Esophagus (tissue), 2 donors: ENCODE data around the gene ZNF844. TPM values are rescaled to one million over a fixed set of nuclear protein-coding genes. Genes with fewer than 3 reads are reported as not detected.
"Not testable (repeated sequence)": the region's sequence is repeated elsewhere in the genome, so short reads cannot be mapped to it uniquely, and the experiment has no call there.

Experiments used
- H3K27ac ChIP-seq, 2 donors: one replicate each; pipeline ENCODE4 v1.5.1; 2013; ENCODE audit warnings: low read depth in 2 of 2, mild to moderate bottlenecking in 2 of 2, inconsistent platforms in 1 of 2, low read length in 1 of 2, moderate library complexity in 1 of 2
- H3K27me3 ChIP-seq, 2 donors: one replicate each; pipeline ENCODE4 v1.6.1; 2013; ENCODE audit warnings: low read length in 2 of 2, control low read depth in 1 of 2, mild to moderate bottlenecking in 1 of 2; ENCODE audit not compliant: insufficient read depth in 2 of 2, control insufficient read depth in 1 of 2
- H3K36me3 ChIP-seq, 2 donors: one replicate each; pipeline ENCODE4 v1.6.1; 2013; ENCODE audit warnings: low read length in 1 of 2; ENCODE audit not compliant: control insufficient read depth in 2 of 2, insufficient read depth in 2 of 2
- H3K4me1 ChIP-seq, 2 donors: one replicate each; pipeline ENCODE4 v1.6.1; 2013; ENCODE audit warnings: low read length in 1 of 2; ENCODE audit not compliant: control insufficient read depth in 2 of 2, insufficient read depth in 2 of 2
- H3K4me3 ChIP-seq, 2 donors: one replicate each; pipeline ENCODE4 v1.5.1; 2013; ENCODE audit warnings: low read length in 2 of 2, mild to moderate bottlenecking in 2 of 2, low read depth in 1 of 2, moderate library complexity in 1 of 2
- H3K9me3 ChIP-seq, 2 donors: one replicate each; pipeline ENCODE4 v1.6.1; 2013; ENCODE audit warnings: mild to moderate bottlenecking in 2 of 2, low read depth in 1 of 2, low read length in 1 of 2, moderate library complexity in 1 of 2; ENCODE audit not compliant: control insufficient read depth in 2 of 2, insufficient read depth in 1 of 2
- WGBS, 2 donors: extraction: QIAGEN DNeasy Blood & Tissue Kit; methylation state at CpG; one replicate each; pipeline ENCODE4 v1.1.7; 2013; 5-methylcytosine and 5-hydroxymethylcytosine counted together
- polyA plus RNA-seq, 2 donors: library from polyadenylated mRNA; stranded (reverse); fragments of 200-250 nt; gene quantifications; one replicate each; pipeline ENCODE4 v1.2.3, GENCODE V29; 2013
- donor health status: healthy with polysubstance abuse.
- donor health status: Bipolar disorder and iron deficiency.

ZNF844 gene
- polyA plus RNA-seq, 2 donors = 2.0 to 3.2 TPM

DNA sequence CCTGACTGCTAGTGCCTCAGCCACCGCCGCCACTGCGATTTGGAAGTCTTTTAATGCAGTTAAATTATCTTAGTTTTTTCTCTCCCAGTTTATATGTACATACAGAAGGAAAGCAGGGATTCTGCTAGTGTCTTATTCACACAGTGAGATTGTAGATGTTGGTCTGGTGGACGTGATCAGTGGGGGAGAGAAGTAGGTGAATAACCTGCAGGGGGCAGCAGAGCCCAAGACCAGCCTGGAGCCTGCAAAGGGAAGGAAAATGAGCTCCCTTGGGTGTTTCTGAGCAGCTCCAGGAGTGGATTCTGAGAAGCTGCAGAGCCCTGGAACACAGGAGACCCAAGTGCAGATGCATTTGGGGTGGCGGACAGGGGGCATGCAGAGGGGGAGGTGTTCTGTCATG is 26.3 kb downstream of the ZNF844 start:
- WGBS, 2 donors = 47 to 52% methylated on average over 5 of the region's 5 CpGs
- H3K36me3 ChIP-seq = peaks cover 0 to 2% of the 10 kb centered on the region in 2 donors
- H3K4me3 ChIP-seq = no peak overlapping the region
- H3K27me3 ChIP-seq = no peaks in the 10 kb centered on the region
- no peak overlapping the region for H3K27ac ChIP-seq
- no peaks in the 10 kb centered on the region for H3K9me3 ChIP-seq
- no peaks in the 10 kb centered on the region for H3K4me1 ChIP-seq

DNA sequence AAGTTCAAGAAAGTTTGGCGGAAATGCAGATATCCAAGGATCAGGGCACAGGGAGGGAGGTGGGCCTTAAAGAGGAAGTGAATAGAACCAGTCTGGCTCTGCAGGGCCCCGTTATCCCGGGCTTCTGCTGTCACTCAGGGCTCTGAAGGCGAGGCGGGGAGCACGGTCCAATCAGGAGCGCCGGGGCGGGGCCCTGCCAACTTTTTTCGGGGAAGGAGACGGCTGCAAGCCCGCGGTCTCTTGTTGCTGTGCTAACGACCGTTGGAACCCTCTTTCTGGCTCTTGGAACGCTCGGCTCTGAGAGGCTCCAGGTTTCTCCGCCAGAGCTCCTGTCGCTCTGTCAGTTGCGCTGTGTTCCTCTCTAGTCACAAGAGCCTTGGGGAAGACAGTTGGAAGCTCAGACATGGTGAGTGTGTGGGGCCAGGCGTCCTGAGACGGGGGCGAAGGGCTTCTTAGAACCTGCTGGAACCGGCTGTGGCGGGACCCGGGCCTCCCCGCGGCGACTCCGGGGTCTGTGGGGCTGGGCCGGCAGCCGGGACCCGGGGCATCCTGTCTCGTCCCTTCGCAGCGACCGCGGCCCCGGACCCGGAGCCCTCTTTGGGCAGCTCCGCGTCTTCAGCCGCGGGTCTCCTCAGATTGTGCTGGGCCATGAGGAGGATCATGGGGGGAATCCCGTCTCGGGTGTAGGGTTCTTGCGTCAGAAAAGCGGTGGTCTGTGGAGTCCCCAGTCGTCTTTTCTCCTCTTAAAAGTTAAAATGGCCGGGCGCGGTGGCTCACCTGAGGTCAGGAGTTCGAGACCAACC is 27.7 kb downstream of the ZNF844 start:
- Histone ChIP-seq H3K27ac (peak overlapping the region; percentile 66 to 78), H3K36me3 (peaks cover 0 to 1% of the 10 kb centered on the region in 2 donors), H3K9me3 (no peaks in the 10 kb centered on the region), H3K4me1 (no peaks in the 10 kb centered on the region), H3K4me3 (peak overlapping the region; percentile 62 to 64), H3K27me3 (no peaks in the 10 kb centered on the region)
- 1 to 2% methylated on average over 53 of the region's 53 CpGs for WGBS, 2 donors

DNA sequence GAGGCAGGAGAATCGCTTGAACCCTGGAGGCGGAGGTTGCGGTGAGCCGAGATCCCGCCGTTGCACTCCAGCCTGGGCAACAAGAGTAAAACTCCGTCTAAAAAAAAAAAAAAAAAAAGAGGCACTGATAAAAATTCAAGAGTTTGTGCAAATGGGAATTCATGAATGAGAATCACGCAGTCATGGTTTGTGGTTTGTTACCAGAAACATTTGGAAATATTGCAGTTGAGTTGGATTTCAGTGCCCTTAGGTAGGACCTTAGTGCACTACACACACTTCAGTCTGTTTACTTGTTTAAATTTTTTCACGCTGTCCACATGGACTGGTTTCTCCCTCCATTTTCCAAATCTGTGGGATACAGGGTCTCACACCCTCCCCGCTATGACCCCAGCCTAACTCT is 28.4 kb downstream of the ZNF844 start:
- H3K4me3 ChIP-seq = peak overlapping the region in 1 of 2 donors; percentile 64
- H3K4me1 ChIP-seq = no peaks in the 10 kb centered on the region
- H3K9me3 ChIP-seq = no peaks in the 10 kb centered on the region
- H3K27me3 ChIP-seq = no peaks in the 10 kb centered on the region
- H3K27ac ChIP-seq = no peak overlapping the region
- H3K36me3 ChIP-seq = no peaks in the 10 kb centered on the region
- 32% methylated on average over 10 of the region's 10 CpGs for WGBS, 2 donors

DNA sequence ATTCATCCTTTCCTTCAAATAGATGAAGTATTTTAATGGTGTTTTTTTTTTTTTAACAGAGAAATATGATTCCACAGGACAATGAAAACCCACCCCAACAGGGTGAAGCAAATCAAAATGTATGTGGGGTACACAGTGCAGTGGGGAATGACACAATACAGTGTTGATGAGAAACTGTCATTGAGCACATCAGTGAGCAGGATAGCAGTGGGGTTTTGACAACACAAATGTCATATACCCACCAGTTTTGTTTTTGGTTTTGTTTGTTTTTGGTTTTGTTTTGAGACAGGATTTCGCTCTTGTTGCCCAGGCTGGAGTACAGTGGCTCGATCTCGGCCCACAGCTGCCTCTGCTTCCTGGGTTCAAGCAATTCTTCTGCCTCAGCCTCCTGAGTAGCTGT is 29.2 kb downstream of the ZNF844 start:
- WGBS, 2 donors = 93 to 96% methylated on average over 3 of the region's 3 CpGs
- Histone ChIP-seq H3K9me3 (no peaks in the 10 kb centered on the region), H3K27ac (no peak overlapping the region), H3K4me3 (no peak overlapping the region), H3K36me3 (no peaks in the 10 kb centered on the region), H3K27me3 (no peaks in the 10 kb centered on the region), H3K4me1 (no peaks in the 10 kb centered on the region)

DNA sequence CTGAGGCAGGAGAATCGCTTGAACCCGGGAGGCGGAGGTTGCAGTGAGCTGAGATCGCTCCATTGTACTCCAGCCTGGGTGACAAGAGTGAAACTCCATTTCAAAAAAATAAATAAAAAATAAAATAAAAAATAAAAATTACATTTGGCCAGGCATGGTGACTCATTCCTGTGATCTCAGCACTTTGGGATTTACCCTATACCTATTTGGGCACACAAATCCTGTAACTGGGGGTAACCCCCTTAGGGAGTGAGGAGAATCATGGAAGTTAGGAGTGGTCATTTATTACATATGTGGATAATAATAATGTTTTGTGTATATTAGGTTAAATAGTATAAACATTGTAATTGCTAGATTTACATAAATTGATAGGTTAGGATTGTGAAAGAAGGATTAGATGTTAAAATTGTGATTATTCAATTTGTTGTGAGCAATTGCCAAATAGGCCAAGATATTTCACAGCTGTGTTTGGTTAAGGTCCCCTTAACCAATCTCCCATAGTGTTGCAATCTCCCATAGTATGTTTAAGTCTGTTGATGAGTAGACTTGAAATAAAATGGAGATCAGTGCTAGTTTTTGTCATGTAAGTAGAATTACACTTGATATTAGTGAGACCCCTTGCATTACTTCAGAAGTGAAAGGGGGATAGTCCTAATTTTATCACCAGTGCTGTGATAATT is 30.7 kb downstream of the ZNF844 start:
- Histone ChIP-seq H3K9me3 (no peaks in the 10 kb centered on the region), H3K36me3 (no peaks in the 10 kb centered on the region), H3K27ac (no peak overlapping the region), H3K27me3 (no peaks in the 10 kb centered on the region), H3K4me1 (no peaks in the 10 kb centered on the region), H3K4me3 (no peak overlapping the region)
- WGBS, 2 donors = 96 to 99% methylated on average over 4 of the region's 4 CpGs

DNA sequence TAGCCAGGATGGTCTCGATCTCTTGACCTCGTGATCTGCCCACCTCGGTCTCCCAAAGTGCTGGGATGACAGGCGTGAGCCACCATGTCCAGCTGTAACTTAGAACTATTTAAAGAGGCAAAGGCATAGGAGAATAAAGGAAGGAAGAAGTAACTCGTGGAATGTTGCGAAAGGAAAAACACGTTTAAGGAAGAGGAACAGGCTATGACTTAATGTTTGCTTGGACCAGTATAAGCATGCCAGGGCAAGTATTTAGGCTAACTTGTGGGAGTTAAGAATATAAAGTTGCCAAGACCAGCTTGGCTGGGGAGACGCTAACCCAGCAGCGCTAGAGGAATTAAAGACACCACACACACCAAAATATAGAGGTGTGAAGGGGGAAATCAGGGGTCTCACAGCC is 33.5 kb downstream of the ZNF844 start:
- no peak overlapping the region for H3K27ac ChIP-seq
- H3K36me3 ChIP-seq = no peaks in the 10 kb centered on the region
- 78 to 87% methylated on average over 9 of the region's 9 CpGs for WGBS, 2 donors
- no peaks in the 10 kb centered on the region for H3K27me3 ChIP-seq
- H3K9me3 ChIP-seq = no peaks in the 10 kb centered on the region
- H3K4me3 ChIP-seq = no peak overlapping the region
- no peaks in the 10 kb centered on the region for H3K4me1 ChIP-seq

DNA sequence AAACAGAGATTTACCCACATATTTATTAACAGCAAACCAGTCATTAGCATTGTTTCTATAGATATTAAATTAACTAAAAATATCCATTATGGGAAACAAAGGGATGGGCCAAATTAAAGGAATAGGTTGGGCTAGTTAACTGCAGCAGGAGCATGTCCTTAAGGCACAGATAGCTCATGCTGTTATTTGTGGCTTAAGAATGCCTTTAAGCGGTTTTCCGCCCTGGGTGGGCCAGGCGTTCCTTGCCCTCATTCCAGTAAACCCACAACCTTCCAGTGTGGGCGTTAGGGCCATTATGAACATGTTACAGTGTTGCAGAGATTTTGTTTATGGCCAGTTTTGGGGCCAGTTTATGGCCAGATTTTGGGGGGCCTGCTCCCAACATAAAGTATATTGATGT is 39.4 kb downstream of the ZNF844 start:
- not testable (repeated sequence) for H3K4me3 ChIP-seq, H3K9me3 ChIP-seq, H3K27me3 ChIP-seq, H3K4me1 ChIP-seq, H3K27ac ChIP-seq, H3K36me3 ChIP-seq
- WGBS, 2 donors = 92 to 95% methylated on average over 4 of the region's 4 CpGs

DNA sequence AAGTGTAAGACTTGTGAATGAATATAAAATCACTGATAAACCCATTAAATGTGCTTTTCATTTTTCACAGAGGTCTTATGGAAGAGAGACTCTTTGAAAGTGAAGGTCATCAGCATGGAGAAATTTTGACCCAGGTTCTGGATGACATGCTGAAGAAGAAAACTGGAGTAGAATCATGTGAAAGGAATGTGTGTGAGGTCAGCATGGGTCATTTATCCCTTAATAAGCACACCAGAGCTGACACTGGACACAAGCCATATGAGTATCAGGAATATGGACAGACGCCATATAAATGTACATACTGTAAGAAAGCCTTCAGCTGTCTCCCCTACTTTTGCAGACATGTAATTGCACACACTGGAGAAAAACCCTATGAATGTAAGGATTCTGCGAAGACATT is 46.6 kb downstream of the ZNF844 start:
- H3K4me3 ChIP-seq = no peak overlapping the region
- H3K4me1 ChIP-seq = no peaks in the 10 kb centered on the region
- 46 to 50% methylated on average over 2 of the region's 2 CpGs for WGBS, 2 donors
- no peak overlapping the region for H3K27ac ChIP-seq
- no peaks in the 10 kb centered on the region for H3K36me3 ChIP-seq
- H3K27me3 ChIP-seq = no peaks in the 10 kb centered on the region
- H3K9me3 ChIP-seq = peaks cover 2% of the 10 kb centered on the region in 2 donors

DNA sequence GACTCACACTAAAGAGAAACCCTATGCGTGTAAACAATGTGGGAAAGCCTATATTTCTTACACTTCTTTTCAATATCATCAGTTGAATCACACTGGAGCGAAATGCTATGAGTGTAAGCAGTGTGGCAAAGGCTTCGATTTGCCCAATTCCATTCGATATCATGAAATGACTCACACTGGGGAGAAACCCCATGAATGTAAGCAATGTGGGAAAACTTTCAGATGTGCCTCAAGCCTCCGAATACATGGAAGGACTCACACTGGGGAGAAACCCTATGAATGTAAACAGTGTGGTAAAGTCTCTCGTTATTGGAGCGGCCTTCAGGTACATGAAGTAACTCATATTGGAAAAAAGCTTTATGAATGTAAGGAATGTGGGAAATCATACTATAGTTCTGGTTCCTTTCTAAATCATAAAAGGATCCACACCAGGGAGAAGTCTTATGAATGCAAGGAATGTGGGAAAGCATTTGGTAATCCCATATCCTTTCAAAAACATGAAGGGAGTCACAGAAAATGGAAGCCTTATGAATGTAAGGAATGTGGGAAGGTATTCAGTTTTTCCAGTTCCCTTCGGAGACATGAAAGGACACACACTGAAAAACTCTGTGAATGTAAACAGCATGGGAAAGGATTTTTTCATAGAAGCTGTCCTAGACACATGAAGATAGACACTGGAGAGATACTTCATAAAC is 47.6 kb downstream of the ZNF844 start:
- peaks cover under 1 to 4% of the 10 kb centered on the region in 2 donors for H3K9me3 ChIP-seq
- WGBS, 2 donors = 92 to 95% methylated on average over 8 of the region's 8 CpGs
- no peaks in the 10 kb centered on the region for H3K27me3 ChIP-seq

More for the DNA sequence above, 47.6 kb downstream of the ZNF844 start:
- Histone ChIP-seq H3K4me3 (no peak overlapping the region), H3K36me3 (peaks cover 0 to 2% of the 10 kb centered on the region in 2 donors), H3K27ac (no peak overlapping the region), H3K4me1 (no peaks in the 10 kb centered on the region)
